Body of pancreas (tissue), 4 donors: ENCODE results near the gene STAT4. TPM values are rescaled to one million over a fixed set of nuclear protein-coding genes. Genes with fewer than 3 reads are reported as not detected.

ENCODE experiments used
- ATAC-seq: fragments of 150-250 bp; one replicate; pipeline ENCODE4 v1.9.1; 2016
- DNase-seq, 4 donors: peaks; one replicate each; pipeline ENCODE4 v3.0.0-alpha.2; 2019
- H3K27ac ChIP-seq, 4 donors: fragments of 200-600 bp; sonication (generic); 1 replicate in 3 of 4; 2 replicates in 1 of 4; pipeline versions ENCODE4 v1.5.1 to v1.6.1; 2016 to 2019; ENCODE audit warnings: mild to moderate bottlenecking in 1 of 4, mixed read lengths in 1 of 4, moderate library complexity in 1 of 4
- H3K27me3 ChIP-seq, 2 donors: fragments of 200-600 bp; sonication (generic); one replicate each; pipeline ENCODE4 v1.6.0; 2016; ENCODE audit warnings: mild to moderate bottlenecking in 1 of 2
- H3K36me3 ChIP-seq, 2 donors: fragments of 200-600 bp; sonication (generic); replicated peaks in 1 of 2; 2 replicates each; pipeline ENCODE4 v1.5.1; 2016; ENCODE audit warnings: low read depth in 2 of 2; ENCODE audit not compliant: insufficient read depth in 1 of 2
- H3K4me1 ChIP-seq: fragments of 200-600 bp; sonication (generic); one replicate; pipeline ENCODE4 v1.6.0; 2016
- H3K4me3 ChIP-seq, 2 donors: fragments of 200-600 bp; sonication (generic); 1 replicate in 1 of 2; 2 replicates in 1 of 2; pipeline ENCODE4 v1.5.1; 2016 to 2019
- H3K9me3 ChIP-seq, 3 donors: fragments of 200-600 bp; sonication (generic); 1 replicate in 2 of 3; 2 replicates in 1 of 3; pipeline ENCODE4 v1.5.1; 2016
- CTCF ChIP-seq, 7 experiments: fragments of 450-650 bp in 4 of 7; fragments of 200-600 bp in 3 of 7; sonication (generic) in 3 of 7; IDR thresholded peaks; one replicate each; pipeline ENCODE4 v1.5.1; 2016 to 2019; ENCODE audit warnings: antibody characterized with exemption in 7 of 7
- POLR2A ChIP-seq, 3 donors: fragments of 450-650 bp; IDR thresholded peaks; one replicate each; pipeline ENCODE4 v1.6.1; 2016; ENCODE audit warnings: antibody characterized with exemption in 3 of 3, mild to moderate bottlenecking in 2 of 3
- WGBS, 2 donors: methylation state at CpG; one replicate each; pipeline ENCODE4 v1.1.5; 2017; 5-methylcytosine and 5-hydroxymethylcytosine counted together
- intact Hi-C: fragments of 100-400 bp; cut with DNase I; formaldehyde crosslinking; loops from one replicate; pipeline ENCODE4 v1.15.1; 2023
- total RNA-seq, 2 donors: library from RNA; depleted of rRNA; stranded (reverse); fragments of >200 nt; gene quantifications; one replicate each; pipeline ENCODE4 v1.1.0, GENCODE V29; 2016

The STAT4 gene
- total RNA-seq, 2 donors from 2014 or later, result 0.52 to 2.6 TPM

GRCh38 chr2:191143791-191144190, 7.0 kb downstream of the STAT4 start:
- Histone ChIP-seq H3K9me3 (no peaks in the 10 kb centered on the region), H3K36me3 (no peaks in the 10 kb centered on the region), H3K27ac (no peak overlapping the region), H3K4me3 (no peak overlapping the region), H3K27me3 (no peaks in the 10 kb centered on the region), H3K4me1 (no peaks in the 10 kb centered on the region)
- WGBS, 2 donors, result 92 to 93% methylated on average over 1 of the region's 1 CpG
- ATAC-seq (no peak), DNase-seq (no peak)
- TF ChIP-seq POLR2A (IDR thresholded peaks at IDR 0.05), result no peak
- TF ChIP-seq CTCF (IDR thresholded peaks at IDR 0.05), result no peak
- intact Hi-C loops, result no loop called here

- intact Hi-C loops, result no loop called here
- ATAC-seq, result no peak
- 42 to 53% methylated on average over 2 of the region's 2 CpGs for WGBS, 2 donors
- H3K27me3 ChIP-seq, result no peaks in the 10 kb centered on the region
- no peak overlapping the region for H3K27ac ChIP-seq
- H3K4me1 ChIP-seq, result no peaks in the 10 kb centered on the region
- no peak for TF ChIP-seq POLR2A (IDR thresholded peaks at IDR 0.05)
- TF ChIP-seq CTCF (IDR thresholded peaks at IDR 0.05), result no peak
- H3K9me3 ChIP-seq, result no peaks in the 10 kb centered on the region
- H3K4me3 ChIP-seq, result no peak overlapping the region
- DNase-seq, result no peak
- H3K36me3 ChIP-seq, result no peaks in the 10 kb centered on the region
These were observed 21.9 kb downstream of the STAT4 start for GRCh38 chr2:191128911-191129304.

GRCh38 chr2:191128172-191128910, 22.5 kb downstream of the STAT4 start:
- TF ChIP-seq CTCF (IDR thresholded peaks at IDR 0.05) (no peak), POLR2A (IDR thresholded peaks at IDR 0.05) (no peak)
- Histone ChIP-seq H3K4me3 (no peak overlapping the region), H3K4me1 (no peaks in the 10 kb centered on the region), H3K36me3 (no peaks in the 10 kb centered on the region), H3K27ac (no peak overlapping the region), H3K9me3 (no peaks in the 10 kb centered on the region), H3K27me3 (no peaks in the 10 kb centered on the region)
- DNase-seq, result no peak
- intact Hi-C loops, result no loop called here
- WGBS, 2 donors, result 50 to 57% methylated on average over 8 of the region's 8 CpGs
- ATAC-seq, result no peak

DNA sequence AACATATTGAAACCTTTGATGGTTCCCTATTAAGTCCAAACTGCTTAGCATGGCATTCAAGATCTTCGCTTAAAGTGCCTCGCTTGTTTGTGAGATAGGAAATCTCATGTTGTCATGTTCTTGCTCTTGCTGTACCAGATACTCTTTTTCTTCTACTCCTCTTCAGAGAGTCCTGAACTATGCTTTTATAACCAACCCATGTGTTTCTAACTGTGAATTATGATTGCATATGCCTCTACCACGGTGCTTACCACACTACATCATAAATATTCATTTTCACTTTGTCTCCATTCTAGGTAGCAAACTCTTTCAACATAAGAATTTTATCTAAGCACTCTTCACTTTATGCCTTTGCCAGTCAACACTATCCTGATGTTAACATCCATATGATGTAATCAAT, 23.6 kb downstream of the STAT4 start:
- WGBS, 2 donors, result 89 to 92% methylated on average over 3 of the region's 3 CpGs
- no peaks in the 10 kb centered on the region for H3K27me3 ChIP-seq
- no peak for DNase-seq
- no peaks in the 10 kb centered on the region for H3K9me3 ChIP-seq
- no peaks in the 10 kb centered on the region for H3K36me3 ChIP-seq
- H3K27ac ChIP-seq, result no peak overlapping the region
- no peaks in the 10 kb centered on the region for H3K4me1 ChIP-seq
- no peak overlapping the region for H3K4me3 ChIP-seq
- no peak for ATAC-seq
- no peak for TF ChIP-seq POLR2A (IDR thresholded peaks at IDR 0.05)
- intact Hi-C loops, result no loop called here

- no peak for ATAC-seq
- intact Hi-C loops, result no loop called here
These were observed 24.3 kb downstream of the STAT4 start for GRCh38 chr2:191126386-191127085.

More at GRCh38 chr2:191126386-191127085, 24.3 kb downstream of the STAT4 start:
- Histone ChIP-seq H3K27me3 (no peaks in the 10 kb centered on the region), H3K36me3 (no peaks in the 10 kb centered on the region), H3K27ac (no peak overlapping the region), H3K4me1 (no peaks in the 10 kb centered on the region), H3K9me3 (no peaks in the 10 kb centered on the region), H3K4me3 (no peak overlapping the region)
- no peak for DNase-seq
- TF ChIP-seq POLR2A (IDR thresholded peaks at IDR 0.05) (no peak), CTCF (IDR thresholded peaks at IDR 0.05) (no peak)
- WGBS, 2 donors, result 55 to 60% methylated on average over 4 of the region's 4 CpGs
